AG04450 (cell line): ENCODE results near the gene SYDE1. TPM values are rescaled to one million over a fixed set of nuclear protein-coding genes. Genes with fewer than 3 reads are reported as not detected.

Experiments used
- CTCF ChIA-PET: fragments of 300-600, 350-600 bp; formaldehyde crosslinking; extraction: SDS; loops from one replicate; lab custom pipeline; 2022; ENCODE audit warnings: antibody characterized with exemption, inconsistent platforms; lab: Charles Lee
- POLR2A ChIA-PET: fragments of 350-600 bp; formaldehyde crosslinking; extraction: SDS; loops from one replicate; lab custom pipeline; 2021; ENCODE audit warnings: antibody characterized with exemption, inconsistent platforms; lab: Yijun Ruan, JAX
- DNase-seq: peaks from one replicate; pipeline ENCODE4 v3.0.0-alpha.2; 2011; ENCODE audit warnings: low read depth, low spot score
- H3K27ac ChIP-seq: one replicate; pipeline ENCODE4 v1.5.1; 2012; ENCODE audit warnings: low read depth, low read length, control low read depth
- H3K27me3 ChIP-seq: one replicate; pipeline ENCODE4 v1.6.0; 2012; ENCODE audit warnings: low read length; ENCODE audit not compliant: control insufficient read depth, insufficient read depth
- H3K4me3 ChIP-seq: 2 replicates; pipeline ENCODE4 v1.5.1; 2011; ENCODE audit warnings: mild to moderate bottlenecking, low read depth, low read length, control low read depth
- H3K9me3 ChIP-seq: 2 replicates; pipeline ENCODE4 v1.5.1; 2012; ENCODE audit warnings: low read length; ENCODE audit not compliant: control insufficient read depth, insufficient read depth
- CTCF ChIP-seq: IDR thresholded peaks from 2 replicates; pipeline ENCODE4 v1.5.1; 2011; ENCODE audit warnings: low read depth, low read length, control low read depth, inconsistent platforms
- polyA plus RNA-seq: library from polyadenylated mRNA; depleted of rRNA; stranded (reverse); fragments of >200 nt; gene quantifications from 2 replicates; pipeline ENCODE4 v1.2.3, GENCODE V29; 2011

The SYDE1 gene
- polyA plus RNA-seq, 1 experiment, result 30.3 TPM

GRCh38 chr19:15108845-15109767, 1.9 kb downstream of the SYDE1 start:
- POLR2A ChIA-PET, result interaction anchor here (1.2 kb wide), 1 partner anchor 17 kb away, joined by 5 read pairs; a partner anchor contains a TSS

GRCh38 chr19:15109768-15110417, 2.7 kb downstream of the SYDE1 start:
- Histone ChIP-seq H3K9me3 (peaks cover 11% of the 10 kb centered on the region), H3K27me3 (no peaks in the 10 kb centered on the region), H3K4me3 (no peak overlapping the region), H3K27ac (no peak overlapping the region)
- no peak for TF ChIP-seq CTCF
- POLR2A ChIA-PET, result no interaction called here
- DNase-seq, result no peak
- CTCF ChIA-PET, result interaction anchor here (0.8 kb wide), 1 partner anchor 10 kb away, joined by 4 read pairs; no protein-coding TSS in a partner anchor

More at GRCh38 chr19:15108845-15109767, 1.9 kb downstream of the SYDE1 start:
- CTCF ChIA-PET, result no interaction called here
- no peak for DNase-seq
- Histone ChIP-seq H3K27ac (no peak overlapping the region), H3K4me3 (peak overlapping the region; percentile 78), H3K9me3 (peaks cover 18% of the 10 kb centered on the region), H3K27me3 (no peaks in the 10 kb centered on the region)
- no peak for TF ChIP-seq CTCF

- no peak for DNase-seq
- TF ChIP-seq CTCF, result no peak
- POLR2A ChIA-PET, result no interaction called here
- Histone ChIP-seq H3K27me3 (no peaks in the 10 kb centered on the region), H3K27ac (no peak overlapping the region), H3K9me3 (peaks cover 10% of the 10 kb centered on the region), H3K4me3 (no peak overlapping the region)
- CTCF ChIA-PET, result interaction anchor here (0.8 kb wide), 1 partner anchor 10 kb away, joined by 4 read pairs; no protein-coding TSS in a partner anchor
Observed at GRCh38 chr19:15110418-15110815, 3.2 kb downstream of the SYDE1 start.

GRCh38 chr19:15111758-15112157, 4.6 kb downstream of the SYDE1 start:
- Histone ChIP-seq H3K27me3 (no peaks in the 10 kb centered on the region), H3K4me3 (no peak overlapping the region), H3K9me3 (peaks cover 10% of the 10 kb centered on the region), H3K27ac (no peak overlapping the region)
- ChIA-PET CTCF (no interaction called here), POLR2A (interaction anchor here (0.6 kb wide), 1 partner anchor 157 kb away, joined by 4 read pairs; no protein-coding TSS in a partner anchor)
- no peak for TF ChIP-seq CTCF
- DNase-seq, result no peak
